PC-3 (cell line): ENCODE data around the gene ACD. TPM values are rescaled to one million over a fixed set of nuclear protein-coding genes. Genes with fewer than 3 reads are reported as not detected.

Experiments used
- ATAC-seq: fragments of 200-7000 bp; cut with Tn5 transposase; 2 replicates; pipeline ENCODE4 v1.9.1; 2020; ENCODE audit warnings: mild to moderate bottlenecking, moderate library complexity
- Bru-seq: library from RNA; stranded (reverse); fragments of 400-500 nt; gene quantifications from one replicate; lab custom pipeline; 2021; lab: Mats Ljungman, UMichigan
- BruChase-seq, 2 experiments: library from RNA; stranded (reverse); fragments of 400-500 nt; gene quantifications; one replicate each; lab custom pipeline; 2021; lab: Mats Ljungman, UMichigan
- BruUV-seq: library from RNA; stranded (reverse); fragments of 400-500 nt; replicated peaks from 2 replicates; lab custom pipeline; 2021; lab: Mats Ljungman, UMichigan
- CTCF ChIA-PET: fragments of 300-600 bp; sonication (Branson Sonifier 250); formaldehyde crosslinking; loops from one replicate; lab custom pipeline; 2022; ENCODE audit warnings: antibody characterized with exemption; lab: Charles Lee
- POLR2A ChIA-PET: fragments of 300-600 bp; sonication (Branson Sonifier 250); formaldehyde crosslinking; loops from one replicate; lab custom pipeline; 2022; ENCODE audit warnings: antibody characterized with exemption; ENCODE audit not compliant: unreplicated experiment; lab: Charles Lee
- DNase-seq: peaks from one replicate; pipeline ENCODE4 v3.0.0-alpha.2; 2015
- H2AFZ ChIP-seq: fragments of 300-600 bp; sonication (generic); 2 replicates; pipeline ENCODE4 v1.6.0; 2016; ENCODE audit warnings: antibody characterized with exemption, low read length
- H3F3A ChIP-seq: fragments of 300-600 bp; sonication (generic); one replicate; pipeline ENCODE4 v1.6.0; 2017; ENCODE audit warnings: antibody characterized with exemption, low read length, control low read depth, mild to moderate bottlenecking; ENCODE audit not compliant: unreplicated experiment
- H3K27ac ChIP-seq: fragments of 300-600 bp; sonication (generic); 2 replicates; pipeline ENCODE4 v1.5.1; 2016; ENCODE audit warnings: mild to moderate bottlenecking, low read length
- H3K27me3 ChIP-seq: fragments of 300-600 bp; sonication (generic); 2 replicates; pipeline ENCODE4 v1.6.1; 2016; ENCODE audit warnings: low read length, mixed read lengths
- H3K36me3 ChIP-seq: fragments of 300-600 bp; sonication (generic); 2 replicates; pipeline ENCODE4 v1.6.1; 2016; ENCODE audit warnings: low read depth, mixed run types, low read length, mixed read lengths
- H3K4me1 ChIP-seq: fragments of 300-600 bp; sonication (generic); 2 replicates; pipeline ENCODE4 v1.5.1; 2016; ENCODE audit warnings: low read length; ENCODE audit not compliant: insufficient read depth
- H3K4me2 ChIP-seq: fragments of 300-600 bp; sonication (generic); 2 replicates; pipeline ENCODE4 v1.6.0; 2016; ENCODE audit warnings: low read length
- H3K4me3 ChIP-seq: fragments of 300-600 bp; sonication (generic); 2 replicates; pipeline ENCODE4 v1.5.1; 2016; ENCODE audit warnings: mild to moderate bottlenecking, low read length, mixed read lengths
- H3K79me2 ChIP-seq: fragments of 300-600 bp; sonication (generic); 2 replicates; pipeline ENCODE4 v1.6.1; 2017; ENCODE audit warnings: low read length, mixed read lengths
- H3K9ac ChIP-seq: fragments of 300-600 bp; sonication (generic); 2 replicates; pipeline ENCODE4 v1.6.0; 2016; ENCODE audit warnings: mild to moderate bottlenecking, low read length
- H3K9me2 ChIP-seq: fragments of 300-600 bp; sonication (generic); replicated peaks from 2 replicates; pipeline ENCODE4 v1.6.1; 2016; ENCODE audit warnings: mixed run types, low read length, mixed read lengths
- H3K9me3 ChIP-seq: fragments of 300-600 bp; sonication (generic); 2 replicates; pipeline ENCODE4 v1.6.1; 2016; ENCODE audit warnings: low read length, mixed read lengths
- H4K20me1 ChIP-seq: fragments of 300-600 bp; sonication (generic); 2 replicates; pipeline ENCODE4 v1.6.1; 2016; ENCODE audit warnings: low read length, mixed read lengths
- CTCF ChIP-seq: fragments of 300-600 bp; sonication (generic); conservative IDR thresholded peaks from 2 replicates; pipeline ENCODE4 v1.5.1; 2017; ENCODE audit warnings: antibody characterized with exemption, low read depth, mild to moderate bottlenecking, low read length
- EZH2 ChIP-seq: fragments of 300-600 bp; sonication (generic); IDR thresholded peaks from one replicate; pipeline ENCODE4 v1.6.1; 2017; ENCODE audit warnings: antibody characterized with exemption, mild to moderate bottlenecking, low read length; ENCODE audit not compliant: unreplicated experiment
- EZH2phosphoT487 ChIP-seq: fragments of 300-600 bp; sonication (generic); IDR thresholded peaks from 2 replicates; pipeline ENCODE4 v1.6.1; 2018; ENCODE audit warnings: mild to moderate bottlenecking, antibody characterized with exemption, low read length, borderline replicate concordance
- intact Hi-C: fragments of 100-400 bp; cut with micrococcal nuclease; formaldehyde crosslinking; loops from 2 replicates; pipeline ENCODE4 v1.9.0; 2023
- long read RNA-seq: library from polyadenylated mRNA; unstranded; transcript quantifications from one replicate; pipeline ENCODE4 v2.0.0, GENCODE V29; 2021; ENCODE audit not compliant: unreplicated experiment
- total RNA-seq: library from RNA; depleted of rRNA; stranded (reverse); fragments of >200 nt; gene quantifications from 2 replicates; pipeline ENCODE4 v1.2.3, GENCODE V29; 2014; rRNA removed

ACD gene
- total RNA-seq (26.3 and 31.7 TPM in 2 replicates), Bru-seq, nascent RNA (percentile 55 among the genes with signal in this experiment), BruChase-seq, experiment 1, labeled RNA remaining after a 6-hour chase (percentile 73 among the genes with signal in this experiment), BruChase-seq, experiment 2, labeled RNA remaining after a 2-hour chase (percentile 60 among the genes with signal in this experiment)
- long read RNA-seq, transcript ACD-214 (12 exons, 2,065 nt) = major isoform, 22 of 37 reads
- long read RNA-seq, partial matches to known transcripts = 9 of 37 reads
- long read RNA-seq, other reads (novel, unspliced or antisense) = 6 of 37 reads

DNA sequence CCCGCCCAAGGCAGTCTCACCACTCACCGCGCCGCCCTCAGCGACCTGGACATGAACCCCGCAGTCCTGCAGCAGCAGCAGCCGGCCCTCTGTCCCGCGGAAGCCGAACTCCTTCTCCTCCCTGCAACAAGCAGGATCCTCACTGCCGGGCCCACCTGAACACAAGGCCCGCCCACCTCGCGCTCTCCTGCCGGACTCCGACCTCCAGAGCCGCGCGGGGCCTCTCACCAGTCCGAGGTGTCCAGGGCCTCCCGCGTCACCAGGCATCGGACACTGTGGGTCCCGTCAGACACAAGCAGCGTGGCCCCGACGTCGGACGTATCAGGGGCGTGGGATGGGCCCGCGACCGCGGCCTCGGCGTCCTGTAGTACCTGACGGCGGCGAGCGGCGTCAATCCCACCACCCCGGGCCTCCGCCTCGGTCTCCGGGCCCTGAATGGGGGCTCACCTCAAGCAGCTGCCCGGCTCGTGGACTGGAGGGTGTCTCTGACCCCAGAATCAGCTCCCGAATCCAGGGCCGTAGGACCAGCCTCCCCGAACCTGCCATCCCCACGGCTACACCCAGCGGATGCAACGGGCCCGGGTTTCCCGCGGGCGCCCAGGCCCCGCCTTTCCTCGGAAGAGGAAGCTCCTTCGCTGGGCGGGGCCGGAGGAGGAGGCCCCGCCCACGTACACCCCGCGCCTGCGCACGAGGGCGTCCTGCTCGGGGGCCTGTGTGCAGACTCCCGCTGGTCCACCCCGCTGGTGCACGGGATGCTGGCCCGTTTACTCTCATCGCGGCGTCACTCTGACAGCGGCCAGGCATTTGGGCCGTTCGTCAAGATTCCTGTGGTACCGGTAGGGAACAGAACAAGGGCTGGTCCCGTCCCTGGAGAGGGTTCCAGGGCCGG is at the start of gene ACD:
ACD (minus strand) TSS at position 586 of the 889 bp plus-strand sequence; CDS start at position 546, 40 bp downstream.
- H3K36me3 ChIP-seq = no peaks in the 10 kb centered on the region
- TSS peak; percentile 46 for BruUV-seq
- H3K9me3 ChIP-seq = no peaks in the 10 kb centered on the region
- intact Hi-C loops = loop anchor here (2.0 kb wide), 1 partner anchor 97 kb away; the partner anchor contains the start of gene CTCF
- ChIA-PET POLR2A (interaction anchor here (0.6 to 1.0 kb wide), 4 partner anchors 98 to 370 kb away, joined by 3 to 19 read pairs (median 6); no protein-coding TSS in a partner anchor), CTCF (interaction anchor here (0.6 to 1.5 kb wide), 3 partner anchors 96 to 139 kb away, joined by 3 to 4 read pairs (median 4); partner anchors contain the start of gene CTCF)
- peak within 1 kb of the TSS; percentile 82 for H3K9ac ChIP-seq
- H3K9me2 ChIP-seq = no peaks in the 10 kb centered on the region
- TF ChIP-seq EZH2 (no peak), EZH2phosphoT487 (no peak), CTCF (no peak)
- peak within 1 kb of the TSS; percentile 100 for H2AFZ ChIP-seq
- peak; percentile 92 for DNase-seq
- H3K4me2 ChIP-seq = peak within 1 kb of the TSS; percentile 100
- peak; percentile 63 for ATAC-seq
- H3K79me2 ChIP-seq = peaks cover 11% of the 10 kb centered on the region
- H3K4me1 ChIP-seq = peaks cover 6% of the 10 kb centered on the region; the same call in 1 of the 2 replicates
- no peaks in the 10 kb centered on the region for H4K20me1 ChIP-seq
- H3K4me3 ChIP-seq = peak within 1 kb of the TSS; percentile 91
- H3K27me3 ChIP-seq = no peaks in the 10 kb centered on the region
- H3F3A ChIP-seq = peaks cover 3% of the 10 kb centered on the region
- peak within 1 kb of the TSS; percentile 70 for H3K27ac ChIP-seq

GRCh38 chr16:67709050-67709449 is 49.0 kb upstream of the ACD start:
- Histone ChIP-seq H3K9me2 (no peaks in the 10 kb centered on the region), H3K9ac (no peak overlapping the region), H4K20me1 (peaks cover 11% of the 10 kb centered on the region; the same call in 1 of the 2 replicates), H3F3A (no peaks in the 10 kb centered on the region), H3K4me3 (no peak overlapping the region), H3K27ac (no peak overlapping the region), H3K4me1 (peaks cover 5% of the 10 kb centered on the region; the same call in 1 of the 2 replicates), H2AFZ (no peak overlapping the region), H3K9me3 (no peaks in the 10 kb centered on the region), H3K79me2 (peaks cover 41% of the 10 kb centered on the region), H3K4me2 (no peak overlapping the region), H3K27me3 (no peaks in the 10 kb centered on the region), H3K36me3 (no peaks in the 10 kb centered on the region)
- no peak for ATAC-seq
- intact Hi-C loops = no loop called here
- TF ChIP-seq EZH2 (no peak), EZH2phosphoT487 (no peak), CTCF (no peak)
- ChIA-PET POLR2A (no interaction called here), CTCF (interaction anchor here (0.6 kb wide), 1 partner anchor 10 kb away, joined by 3 read pairs; no protein-coding TSS in a partner anchor)
- BruUV-seq = no TSS peak
- no peak for DNase-seq
